ENCODE results near the gene TACO1.

- TF ChIP-seq CTCF (IDR thresholded peaks at IDR 0.05; ENCODE audit: low read depth, low read length) (no peak), POLR2A (IDR thresholded peaks at IDR 0.05; ENCODE audit: extremely low read depth, insufficient read length) (no peak), MAX (IDR thresholded peaks at IDR 0.05; ENCODE audit: low read depth, low read length) (no peak)
These were observed 45.1 kb upstream of the TACO1 start for GRCh38 chr17:63555500-63556156.
